ENCODE measurements around the gene CHFR.
"Not testable (repeated sequence)": the region's sequence is repeated elsewhere in the genome, so short reads cannot be mapped to it uniquely, and the experiment has no call there.

CHFR gene

DNA sequence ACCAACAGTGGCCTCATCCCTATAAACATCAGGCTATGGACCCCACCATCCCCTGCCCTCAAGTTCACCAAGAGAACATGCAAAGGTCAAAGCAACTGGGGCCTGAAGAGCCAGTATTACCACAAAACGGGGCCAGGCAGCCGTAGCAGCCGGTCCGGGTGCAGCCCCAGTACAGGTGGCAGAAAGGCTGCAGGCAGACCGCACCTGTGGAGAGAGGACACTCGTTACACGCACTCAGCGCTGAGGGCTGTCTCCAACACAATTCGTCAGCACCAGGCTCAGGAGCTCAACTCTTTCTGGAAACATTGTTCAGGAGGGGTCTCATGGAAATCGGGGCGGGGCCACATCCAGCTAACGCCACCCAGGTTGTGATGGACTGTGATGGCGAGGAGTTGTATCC, 38.9 kb downstream of the CHFR start:
- H3K4me3 ChIP-seq (ENCODE audit: low read depth, low read length) = no peak overlapping the region
- TF ChIP-seq, protein P1, sequence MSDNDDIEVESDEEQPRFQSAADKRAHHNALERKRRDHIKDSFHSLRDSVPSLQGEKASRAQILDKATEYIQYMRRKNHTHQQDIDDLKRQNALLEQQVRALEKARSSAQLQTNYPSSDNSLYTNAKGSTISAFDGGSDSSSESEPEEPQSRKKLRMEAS (IDR thresholded peaks at IDR 0.05; ENCODE audit: low read depth, low read length) = no peak
- TF ChIP-seq POLR2A (IDR thresholded peaks at IDR 0.05; ENCODE audit: extremely low read depth, insufficient read length) = no peak
- TF ChIP-seq, protein P2, sequence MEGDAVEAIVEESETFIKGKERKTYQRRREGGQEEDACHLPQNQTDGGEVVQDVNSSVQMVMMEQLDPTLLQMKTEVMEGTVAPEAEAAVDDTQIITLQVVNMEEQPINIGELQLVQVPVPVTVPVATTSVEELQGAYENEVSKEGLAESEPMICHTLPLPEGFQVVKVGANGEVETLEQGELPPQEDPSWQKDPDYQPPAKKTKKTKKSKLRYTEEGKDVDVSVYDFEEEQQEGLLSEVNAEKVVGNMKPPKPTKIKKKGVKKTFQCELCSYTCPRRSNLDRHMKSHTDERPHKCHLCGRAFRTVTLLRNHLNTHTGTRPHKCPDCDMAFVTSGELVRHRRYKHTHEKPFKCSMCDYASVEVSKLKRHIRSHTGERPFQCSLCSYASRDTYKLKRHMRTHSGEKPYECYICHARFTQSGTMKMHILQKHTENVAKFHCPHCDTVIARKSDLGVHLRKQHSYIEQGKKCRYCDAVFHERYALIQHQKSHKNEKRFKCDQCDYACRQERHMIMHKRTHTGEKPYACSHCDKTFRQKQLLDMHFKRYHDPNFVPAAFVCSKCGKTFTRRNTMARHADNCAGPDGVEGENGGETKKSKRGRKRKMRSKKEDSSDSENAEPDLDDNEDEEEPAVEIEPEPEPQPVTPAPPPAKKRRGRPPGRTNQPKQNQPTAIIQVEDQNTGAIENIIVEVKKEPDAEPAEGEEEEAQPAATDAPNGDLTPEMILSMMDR (IDR thresholded peaks at IDR 0.05; ENCODE audit: low read depth, low read length) = no peak
- TF ChIP-seq MYC (IDR thresholded peaks at IDR 0.05; ENCODE audit: low read depth, low read length) = no peak
- no peak for DNase-seq (ENCODE audit: low read depth)

DNA sequence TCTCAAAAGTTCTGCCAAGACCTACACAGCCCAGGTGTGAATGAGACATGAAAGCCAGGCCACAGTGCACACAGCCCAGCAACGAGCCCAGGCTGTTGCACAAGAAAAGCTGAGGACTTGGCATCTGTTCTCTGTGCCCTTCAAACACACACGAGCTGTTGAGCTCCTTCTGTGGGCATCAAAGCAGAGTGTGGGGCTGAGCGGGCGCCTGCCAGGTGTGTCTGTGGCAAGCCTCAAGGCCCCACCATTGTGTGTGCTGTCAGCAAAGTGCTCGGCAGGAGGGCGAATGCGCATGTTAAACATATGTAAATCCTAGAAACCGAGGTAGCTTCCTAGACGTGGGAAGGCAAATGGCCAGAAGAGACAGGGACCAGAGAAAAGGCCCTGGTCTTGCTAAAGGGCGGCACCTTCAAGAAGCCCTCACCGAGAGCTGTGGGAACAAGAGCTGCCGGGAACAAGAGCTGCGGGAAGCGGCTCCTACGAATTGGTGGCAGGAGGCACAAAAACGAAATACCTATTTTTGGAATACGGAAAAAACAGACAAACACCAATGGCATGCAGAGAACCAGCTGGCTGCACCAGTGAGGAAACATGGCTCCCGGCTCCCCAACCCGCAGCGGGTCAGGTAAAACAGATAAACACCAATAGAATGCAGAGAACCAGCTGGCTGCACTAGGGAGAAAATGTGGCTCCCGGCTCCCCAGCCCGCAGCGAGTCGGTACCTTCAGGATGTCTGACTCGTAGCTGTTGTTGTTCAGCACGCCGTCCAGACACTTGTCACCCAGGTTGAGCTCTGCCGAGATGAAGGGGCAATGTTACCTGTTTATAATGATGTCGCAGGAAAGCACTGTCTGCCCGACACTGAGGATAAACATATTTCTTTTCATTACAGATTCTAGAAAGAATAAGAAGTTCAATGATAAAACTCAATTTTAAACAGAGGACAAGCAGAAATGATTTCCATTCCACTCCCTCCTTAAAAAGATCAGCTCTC, 39.7 kb downstream of the CHFR start:
- TF ChIP-seq, protein P2 (IDR thresholded peaks at IDR 0.05; ENCODE audit: low read depth, low read length) = no peak
- TF ChIP-seq MYC (IDR thresholded peaks at IDR 0.05; ENCODE audit: low read depth, low read length) = no peak
- TF ChIP-seq, protein P1 (IDR thresholded peaks at IDR 0.05; ENCODE audit: low read depth, low read length) = no peak
- TF ChIP-seq POLR2A (IDR thresholded peaks at IDR 0.05; ENCODE audit: extremely low read depth, insufficient read length) = no peak
- no peak for DNase-seq (ENCODE audit: low read depth)
- H3K4me3 ChIP-seq (ENCODE audit: low read depth, low read length) = no peak overlapping the region

DNA sequence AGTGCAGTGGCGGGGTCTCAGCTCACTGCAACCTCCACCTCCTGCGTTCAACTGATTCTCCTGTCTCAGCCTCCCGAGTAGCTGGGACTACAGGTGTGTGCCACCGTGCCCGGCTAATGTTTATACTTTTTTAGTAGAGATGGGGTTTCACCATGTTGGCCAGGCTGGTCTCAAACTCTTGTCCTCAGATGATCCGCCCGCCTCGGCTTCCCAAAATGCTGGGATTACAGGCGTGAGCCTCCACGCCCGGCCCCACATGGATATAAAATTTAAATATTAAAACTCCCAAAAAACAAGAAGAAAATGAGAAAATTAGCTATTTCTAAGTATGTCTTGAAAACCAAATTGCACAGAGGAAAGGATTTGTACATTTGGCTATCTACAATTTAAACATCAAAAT, 42.7 kb downstream of the CHFR start:
- not testable (repeated sequence) for H3K4me3 ChIP-seq (ENCODE audit: low read depth, low read length); DNase-seq (ENCODE audit: low read depth)

DNA sequence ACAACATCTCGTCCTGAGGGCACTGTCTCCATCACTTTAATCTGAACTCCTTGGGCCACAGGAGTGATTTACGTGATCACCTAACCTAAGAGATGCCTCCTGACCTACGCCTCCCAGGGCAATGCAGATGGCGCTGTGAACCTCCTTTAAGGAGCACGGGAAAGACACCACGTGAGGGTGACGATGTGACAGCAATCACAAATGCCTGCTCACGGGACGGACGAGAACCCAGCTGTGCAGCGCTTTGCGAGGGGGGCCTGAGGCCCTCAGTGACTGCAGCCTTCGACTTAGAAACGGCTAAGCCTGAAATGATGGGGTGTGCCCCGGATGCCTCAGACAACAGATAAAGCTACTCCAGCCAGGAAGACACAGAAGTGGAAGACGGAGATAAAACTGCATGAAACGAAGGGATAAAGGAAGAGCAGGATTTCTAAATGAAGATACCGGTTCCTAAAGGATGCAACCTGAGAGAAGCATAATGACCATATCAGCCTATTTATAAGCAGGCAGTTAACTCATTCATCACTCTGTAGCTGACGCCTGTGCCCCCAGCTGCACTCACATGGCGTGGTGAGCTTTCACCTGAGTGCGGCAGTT, 44.9 kb downstream of the CHFR start:
- DNase-seq (ENCODE audit: low read depth) = no peak
- no peak for TF ChIP-seq MYC (IDR thresholded peaks at IDR 0.05; ENCODE audit: low read depth, low read length)
- TF ChIP-seq POLR2A (IDR thresholded peaks at IDR 0.05; ENCODE audit: extremely low read depth, insufficient read length) = no peak
- TF ChIP-seq, protein P2 (IDR thresholded peaks at IDR 0.05; ENCODE audit: low read depth, low read length) = no peak
- TF ChIP-seq, protein P1 (IDR thresholded peaks at IDR 0.05; ENCODE audit: low read depth, low read length) = no peak
- H3K4me3 ChIP-seq (ENCODE audit: low read depth, low read length) = no peak overlapping the region

DNA sequence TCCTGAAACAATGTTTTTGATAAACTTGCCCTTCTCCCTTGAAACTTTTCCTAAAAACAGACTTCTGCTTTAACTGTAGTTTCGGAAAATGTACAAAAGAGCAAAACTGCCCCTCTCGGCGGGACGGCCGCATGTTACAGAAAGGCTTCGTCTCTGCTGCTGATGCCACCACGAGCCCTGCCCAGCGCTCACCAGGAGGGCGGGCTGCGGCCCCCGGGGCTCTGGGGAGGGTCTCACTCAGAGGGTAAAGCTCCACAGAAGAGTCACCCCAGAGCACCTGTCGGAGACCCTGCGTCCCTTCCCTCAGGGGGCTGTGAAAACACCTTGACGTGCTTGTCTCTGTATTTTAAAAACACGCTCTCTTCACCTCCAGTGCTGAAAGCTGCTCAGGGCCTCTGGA, 46.3 kb downstream of the CHFR start:
- no peak overlapping the region for H3K4me3 ChIP-seq (ENCODE audit: low read depth, low read length)
- no peak for DNase-seq (ENCODE audit: low read depth)
- TF ChIP-seq POLR2A (IDR thresholded peaks at IDR 0.05; ENCODE audit: extremely low read depth, insufficient read length) (no peak), MYC (IDR thresholded peaks at IDR 0.05; ENCODE audit: low read depth, low read length) (no peak)
- TF ChIP-seq, protein P1 (IDR thresholded peaks at IDR 0.05; ENCODE audit: low read depth, low read length) = no peak
- TF ChIP-seq, protein P2 (IDR thresholded peaks at IDR 0.05; ENCODE audit: low read depth, low read length) = no peak

DNA sequence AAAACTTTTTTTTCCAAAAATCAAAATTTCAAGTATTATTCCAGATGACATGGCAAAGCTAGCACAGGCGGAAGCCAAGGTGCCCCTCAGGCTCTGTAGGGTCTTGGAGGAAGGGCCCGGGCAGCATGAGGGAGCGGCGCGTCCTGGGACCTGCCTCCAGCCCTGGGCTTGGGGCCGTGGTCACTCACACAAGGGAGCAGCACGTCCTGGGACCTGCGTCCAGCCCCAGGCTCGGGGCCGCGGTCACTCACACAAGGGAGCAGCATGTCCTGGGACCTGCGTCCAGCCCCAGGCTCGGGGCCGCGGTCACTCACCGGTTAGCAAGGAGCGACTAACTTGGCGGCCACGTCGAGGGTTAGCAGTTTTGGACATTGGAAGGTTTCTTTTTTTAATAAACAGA, 46.9 kb downstream of the CHFR start:
- no peak for DNase-seq (ENCODE audit: low read depth)
- TF ChIP-seq MYC (IDR thresholded peaks at IDR 0.05; ENCODE audit: low read depth, low read length) (no peak), POLR2A (IDR thresholded peaks at IDR 0.05; ENCODE audit: extremely low read depth, insufficient read length) (no peak)
- TF ChIP-seq, protein P2 (IDR thresholded peaks at IDR 0.05; ENCODE audit: low read depth, low read length) = no peak
- TF ChIP-seq, protein P1 (IDR thresholded peaks at IDR 0.05; ENCODE audit: low read depth, low read length) = no peak

More for the DNA sequence above, 46.9 kb downstream of the CHFR start:
- H3K4me3 ChIP-seq (ENCODE audit: low read depth, low read length) = no peak overlapping the region
